Dorsolateral prefrontal cortex (tissue), 118 donors: ENCODE results near the gene CXCL17. TPM values are rescaled to one million over a fixed set of nuclear protein-coding genes. Genes with fewer than 3 reads are reported as not detected.

Experiments used
- total RNA-seq, 120 experiments: library from RNA; stranded (reverse); gene quantifications; one replicate each; pipeline versions ENCODE4 v1.2.3 to v1.2.4, GENCODE V29; 2022

The CXCL17 gene
- total RNA-seq, 120 experiments from 2014 or later = not detected

Other genes with a start within 250 kb of the CXCL17 start
- gene DEDD2, start 225.3 kb downstream of the CXCL17 start, total RNA-seq = 10 to 100 TPM; 24.6 to 71.4 (median 34.2) TPM
- 10 to 100 TPM in 3 of 120 experiments, 1 to 10 TPM in 117; 5.3 to 12.0 (median 7.5) TPM for gene ZNF526, start 222.6 kb downstream of the CXCL17 start, total RNA-seq
- gene GSK3A, start 200.3 kb downstream of the CXCL17 start, total RNA-seq = 100 to 1,000 TPM in 36 of 120 experiments, 10 to 100 TPM in 84; 60.1 to 130 (median 91.3) TPM
- gene ERF, start 187.8 kb downstream of the CXCL17 start, total RNA-seq = 100 to 1,000 TPM in 3 of 120 experiments, 10 to 100 TPM in 117; 22.2 to 145 (median 47.8) TPM
- 100 to 1,000 TPM in 70 of 120 experiments, 10 to 100 TPM in 50; 76.5 to 169 (median 103) TPM for gene CIC, start 173.7 kb downstream of the CXCL17 start, total RNA-seq
- gene PRR19, start 140.8 kb downstream of the CXCL17 start, total RNA-seq = 1 to 10 TPM in 112 of 120 experiments, under 1 TPM in 8; 0.46 to 5.4 (median 2.1) TPM
- 10 to 100 TPM; 16.2 to 58.0 (median 31.5) TPM for gene PAFAH1B3, start 140.3 kb downstream of the CXCL17 start, total RNA-seq
- gene TMEM145, start 129.6 kb downstream of the CXCL17 start, total RNA-seq = 100 to 1,000 TPM in 4 of 120 experiments, 10 to 100 TPM in 116; 30.7 to 105 (median 68.9) TPM
- 100 to 1,000 TPM in 87 of 120 experiments, 10 to 100 TPM in 33; 53.4 to 167 (median 109) TPM for gene MEGF8, start 117.3 kb downstream of the CXCL17 start, total RNA-seq
- 1 to 10 TPM in 51 of 120 experiments, under 1 TPM in 5, not detected in 64; 0.84 to 3.8 (median 1.4) TPM for gene CNFN, start 52.6 kb downstream of the CXCL17 start, total RNA-seq
- gene LIPE, start 15.6 kb downstream of the CXCL17 start, total RNA-seq = 100 to 1,000 TPM in 24 of 120 experiments, 10 to 100 TPM in 96; 21.9 to 264 (median 65.6) TPM
- 1 to 10 TPM in 54 of 120 experiments, under 1 TPM in 50, not detected in 16; 0.16 to 4.1 (median 1.0) TPM for gene CEACAM1, start 85.5 kb upstream of the CXCL17 start, total RNA-seq
- under 1 TPM in 5 of 120 experiments, not detected in 115; 0.19 to 0.73 (median 0.51) TPM for gene CEACAM8, start 152.0 kb upstream of the CXCL17 start, total RNA-seq